Brain microvascular endothelial cell (primary cell): ENCODE data around the gene PTPRT.

Source experiments
- DNase-seq: peaks from one replicate; pipeline ENCODE4 v3.0.0-alpha.2; 2020
- H3K27ac ChIP-seq: fragments of 250-450 bp; sonication (Bioruptor Pico); 2 replicates; pipeline ENCODE4 v1.5.1; 2020; ENCODE audit warnings: mild to moderate bottlenecking, moderate library complexity
- H3K27me3 ChIP-seq: fragments of 250-450 bp; sonication (Bioruptor Pico); replicated peaks from 2 replicates; pipeline ENCODE4 v1.5.1; 2020; ENCODE audit warnings: mild to moderate bottlenecking
- H3K36me3 ChIP-seq: fragments of 250-450 bp; sonication (Bioruptor Pico); replicated peaks from 2 replicates; pipeline ENCODE4 v1.5.1; 2020; ENCODE audit warnings: mild to moderate bottlenecking
- H3K4me3 ChIP-seq: 2 replicates; pipeline ENCODE4 v1.5.1; 2011; ENCODE audit warnings: low read depth, mild to moderate bottlenecking, control low read depth, low read length, moderate library complexity
- CTCF ChIP-seq: IDR thresholded peaks from 2 replicates; pipeline ENCODE4 v1.5.1; 2011; ENCODE audit warnings: low read depth, mild to moderate bottlenecking, moderate library complexity, low read length, control low read depth, inconsistent platforms; ENCODE audit errors: missing control alignments
- in situ Hi-C: cut with HindIII; loops from 2 replicates; pipeline ENCODE4 v1.10.0; 2017; ENCODE audit warnings: low sequenced_read_pairs, low pct_ligation_motif_present

PTPRT gene

GRCh38 chr20:42118001-42118400 lies 1071.7 kb downstream of the PTPRT start:
- no peak for TF ChIP-seq CTCF
- Histone ChIP-seq H3K36me3 (no peaks in the 10 kb centered on the region), H3K27me3 (no peaks in the 10 kb centered on the region), H3K27ac (no peak overlapping the region), H3K4me3 (no peak overlapping the region)
- no peak for DNase-seq
- in situ Hi-C loops = no loop called here

- H3K4me3 ChIP-seq = no peak overlapping the region
- DNase-seq = no peak
- H3K27me3 ChIP-seq = no peaks in the 10 kb centered on the region
- in situ Hi-C loops = no loop called here
- no peak for TF ChIP-seq CTCF
- no peak overlapping the region for H3K27ac ChIP-seq
- no peaks in the 10 kb centered on the region for H3K36me3 ChIP-seq
These were observed 1076.5 kb downstream of the PTPRT start for GRCh38 chr20:42113236-42113635.

GRCh38 chr20:42112161-42112560 lies 1077.5 kb downstream of the PTPRT start:
- Histone ChIP-seq H3K4me3 (no peak overlapping the region), H3K27me3 (no peaks in the 10 kb centered on the region), H3K36me3 (no peaks in the 10 kb centered on the region), H3K27ac (no peak overlapping the region)
- no peak for TF ChIP-seq CTCF
- DNase-seq = no peak
- in situ Hi-C loops = no loop called here

- Histone ChIP-seq H3K4me3 (no peak overlapping the region), H3K36me3 (no peaks in the 10 kb centered on the region), H3K27ac (no peak overlapping the region), H3K27me3 (no peaks in the 10 kb centered on the region)
- no peak for DNase-seq
- in situ Hi-C loops = no loop called here
- TF ChIP-seq CTCF = no peak
These were observed 1078.4 kb downstream of the PTPRT start for GRCh38 chr20:42111349-42111748.

- H3K4me3 ChIP-seq = no peak overlapping the region
- no peaks in the 10 kb centered on the region for H3K27me3 ChIP-seq
- DNase-seq = no peak
- in situ Hi-C loops = no loop called here
- no peak overlapping the region for H3K27ac ChIP-seq
- no peak for TF ChIP-seq CTCF
- no peaks in the 10 kb centered on the region for H3K36me3 ChIP-seq
These were observed 1079.4 kb downstream of the PTPRT start for GRCh38 chr20:42110301-42110700.

GRCh38 chr20:42102000-42102399 lies 1087.7 kb downstream of the PTPRT start:
- H3K27me3 ChIP-seq = no peaks in the 10 kb centered on the region
- H3K4me3 ChIP-seq = no peak overlapping the region
- no peaks in the 10 kb centered on the region for H3K36me3 ChIP-seq
- no peak for TF ChIP-seq CTCF
- no peak overlapping the region for H3K27ac ChIP-seq
- no peak for DNase-seq
- in situ Hi-C loops = no loop called here
